ENCODE measurements around the gene SLC9A9. TPM values are rescaled to one million over a fixed set of nuclear protein-coding genes. Genes with fewer than 3 reads are reported as not detected.

SLC9A9 gene
- total and polyA plus RNA-seq, 2 of the 8 experiments (the other 6 are each of a cell fraction or from before 2014, with no cell fraction given): 0.48 to 1.1 TPM

GRCh38 chr3:143810953-143811265 is 37.4 kb downstream of the SLC9A9 start (continued):
- TF ChIP-seq NANOG (IDR thresholded peaks at IDR 0.05; ENCODE audit: insufficient read depth, low read depth, low read length, poor library complexity, severe bottlenecking): no peak
